HepG2 (cell line): ENCODE results near the gene STK39. TPM values are rescaled to one million over a fixed set of nuclear protein-coding genes. Genes with fewer than 3 reads are reported as not detected.

ENCODE experiments used
- CAMTA2 ChIP-seq: sonication (generic); formaldehyde crosslinking; IDR thresholded peaks from 2 replicates; pipeline ENCODE4 v1.4.0; 2020; ENCODE audit warnings: mild to moderate bottlenecking, missing genetic modification reagents, borderline replicate concordance
- FOXA1 ChIP-seq, 2 experiments: fragments of 450-650 bp in 1 of 2; sonication (generic) in 1 of 2; formaldehyde crosslinking in 1 of 2; IDR thresholded peaks; 2 replicates each; pipeline versions ENCODE4 v1.4.0 to v1.6.1; 2016 to 2020; ENCODE audit warnings: missing genetic modification reagents in 1 of 2
- HES4 ChIP-seq: sonication (generic); formaldehyde crosslinking; IDR thresholded peaks from 2 replicates; pipeline ENCODE4 v1.9.0; 2021; ENCODE audit warnings: mild to moderate bottlenecking, missing genetic modification reagents, borderline replicate concordance
- HMG20A ChIP-seq: IDR thresholded peaks from 2 replicates; pipeline ENCODE4 v1.6.1; 2016; ENCODE audit warnings: borderline replicate concordance
- HNF4G ChIP-seq, 2 experiments: sonication (generic) in 1 of 2; formaldehyde crosslinking in 1 of 2; IDR thresholded peaks; 2 replicates each; pipeline versions ENCODE4 v1.4.0 to v1.6.1; 2011 to 2020; ENCODE audit warnings: borderline replicate concordance in 2 of 2, low read depth in 2 of 2, mild to moderate bottlenecking in 2 of 2, low read length in 1 of 2, missing genetic modification reagents in 1 of 2, moderate library complexity in 1 of 2
- HNRNPL ChIP-seq: fragments of 200-400 bp; formaldehyde crosslinking; IDR thresholded peaks from 2 replicates; pipeline ENCODE4 v1.6.1; 2017; ENCODE audit warnings: mild to moderate bottlenecking, low read depth, low read length
- KLF6 ChIP-seq: IDR thresholded peaks from 2 replicates; pipeline ENCODE4 v1.8.0; 2016; ENCODE audit warnings: missing biosample characterization, missing genetic modification reagents
- PATZ1 ChIP-seq: sonication (generic); formaldehyde crosslinking; IDR thresholded peaks from 2 replicates; pipeline ENCODE4 v1.4.0; 2020; ENCODE audit warnings: missing genetic modification reagents
- PCBP2 ChIP-seq: fragments of 200-400 bp; formaldehyde crosslinking; optimal IDR thresholded peaks from 2 replicates; pipeline ENCODE3; 2018; ENCODE audit warnings: low read length, low read depth; ENCODE audit not compliant: poor library complexity, severe bottlenecking
- RBM39 ChIP-seq: fragments of 200-400 bp; formaldehyde crosslinking; IDR thresholded peaks from one replicate; pipeline ENCODE4 v1.6.1; 2018; ENCODE audit warnings: antibody characterized with exemption, mild to moderate bottlenecking, low read depth, low read length; ENCODE audit not compliant: poor library complexity, severe bottlenecking
- RNF2 ChIP-seq: fragments of 450-650 bp; conservative IDR thresholded peaks from 2 replicates; pipeline ENCODE4 v1.6.1; 2016; ENCODE audit warnings: low read depth
- RXRB ChIP-seq: IDR thresholded peaks from 2 replicates; pipeline ENCODE4 v1.6.1; 2016; ENCODE audit warnings: borderline replicate concordance, missing genetic modification reagents, missing compliant biosample characterization
- SALL2 ChIP-seq: sonication (generic); formaldehyde crosslinking; IDR thresholded peaks from 2 replicates; pipeline ENCODE4 v1.8.1; 2023; ENCODE audit warnings: mild to moderate bottlenecking, missing genetic modification reagents, inconsistent platforms
- SMAD3 ChIP-seq: sonication (generic); formaldehyde crosslinking; IDR thresholded peaks from 2 replicates; pipeline ENCODE4 v1.4.0; 2020; ENCODE audit warnings: missing genetic modification reagents
- SRF ChIP-seq: IDR thresholded peaks from 2 replicates; pipeline ENCODE4 v1.6.1; 2011; ENCODE audit warnings: mild to moderate bottlenecking, low read depth, low read length, moderate library complexity
- ZBED4 ChIP-seq: sonication (generic); formaldehyde crosslinking; IDR thresholded peaks from 2 replicates; pipeline ENCODE4 v1.4.0; 2020; ENCODE audit warnings: missing genetic modification reagents, borderline replicate concordance
- ZBTB1 ChIP-seq: sonication (generic); formaldehyde crosslinking; IDR thresholded peaks from 2 replicates; pipeline ENCODE4 v1.4.0; 2020; ENCODE audit warnings: missing genetic modification reagents, borderline replicate concordance
- ZMYM4 ChIP-seq: sonication (generic); formaldehyde crosslinking; IDR thresholded peaks from 2 replicates; pipeline ENCODE4 v1.8.1; 2023; ENCODE audit warnings: mild to moderate bottlenecking, missing genetic modification reagents
- ZNF496 ChIP-seq: sonication (generic); formaldehyde crosslinking; IDR thresholded peaks from 2 replicates; pipeline ENCODE4 v1.8.1; 2023; ENCODE audit warnings: mild to moderate bottlenecking, moderate library complexity, missing genetic modification reagents; ENCODE audit not compliant: insufficient replicate concordance
- ZNF710 ChIP-seq: sonication (generic); formaldehyde crosslinking; IDR thresholded peaks from 2 replicates; pipeline ENCODE4 v1.5.0; 2020; ENCODE audit warnings: mild to moderate bottlenecking, missing genetic modification reagents, borderline replicate concordance
- ZNF780A ChIP-seq: sonication (generic); formaldehyde crosslinking; IDR thresholded peaks from 2 replicates; pipeline ENCODE4 v1.8.0; 2022; ENCODE audit warnings: mild to moderate bottlenecking, missing genetic modification reagents, moderate library complexity
- ZNF788 ChIP-seq: sonication (generic); formaldehyde crosslinking; IDR thresholded peaks from 2 replicates; pipeline ENCODE4 v1.5.0; 2020; ENCODE audit warnings: mild to moderate bottlenecking, missing genetic modification reagents, borderline replicate concordance
- polyA plus RNA-seq, 8 experiments: library from polyadenylated mRNA; depleted of rRNA in 3 of 8; stranded (reverse) in 7 of 8; unstranded in 1 of 8; fragments of >200 nt; fragmentation: Illumina TruSeq in 4 of 8; extraction: Trizol in 4 of 8; gene quantifications; 2 replicates each; pipeline versions ENCODE4 v1.2.1 to v1.2.3, GENCODE V29; 2011 to 2016; ENCODE audit warnings: low read depth in 4 of 8, missing spikeins in 1 of 8, mixed read lengths in 1 of 8; ENCODE audit not compliant: insufficient read depth in 1 of 8
- total RNA-seq, 5 experiments: library from RNA; depleted of rRNA; stranded (reverse); fragments of >200 nt; fragmentation: Illumina TruSeq; extraction: Trizol; gene quantifications; 2 replicates each; pipeline ENCODE4 v1.2.3, GENCODE V29; 2016; ENCODE audit warnings: low read depth in 1 of 5

Gene STK39
- total and polyA plus RNA-seq, 2 of the 13 experiments (the other 11 are each of a cell fraction or from before 2014, with no cell fraction given) = 27.3 to 38.4 TPM

- TF ChIP-seq ZBTB1 (CRISPR knock-in tag) = no peak
- no peak for TF ChIP-seq RNF2
- no peak for TF ChIP-seq HES4 (CRISPR knock-in tag)
- no peak for TF ChIP-seq ZBED4 (CRISPR knock-in tag)
- peak; percentile 84 for TF ChIP-seq HNF4G (IDR thresholded peaks at IDR 0.05; ENCODE audit: borderline replicate concordance, low read depth, low read length)
- peak; percentile 83 for TF ChIP-seq HNF4G (CRISPR knock-in tag; IDR thresholded peaks at IDR 0.05; ENCODE audit: borderline replicate concordance, low read depth)
- no peak for TF ChIP-seq PCBP2
- no peak for TF ChIP-seq SALL2
- no peak for TF ChIP-seq CAMTA2
- no peak for TF ChIP-seq SMAD3 (CRISPR knock-in tag)
- peak; percentile 81 for TF ChIP-seq RXRB (CRISPR knock-in tag)
- no peak for TF ChIP-seq ZNF496 (CRISPR knock-in tag)
- TF ChIP-seq ZMYM4 = peak; percentile 55; the same call in 1 of the 2 replicates
- peak; percentile 76; the same call in 1 of the 2 replicates for TF ChIP-seq ZNF780A (CRISPR knock-in tag)
- TF ChIP-seq ZNF710 (CRISPR knock-in tag) = 0 out of 2 replicates have a peak, but pooled peaks have one; percentile 49
- TF ChIP-seq KLF6 (CRISPR knock-in tag) = 0 out of 2 replicates have a peak, but pooled peaks have one; percentile 47
- peak; percentile 53; the same call in 1 of the 2 replicates for TF ChIP-seq ZNF788 (CRISPR knock-in tag)
- no peak for TF ChIP-seq PATZ1 (CRISPR knock-in tag)
- no peak for TF ChIP-seq FOXA1 (IDR thresholded peaks at IDR 0.05)
- peak; percentile 67 for TF ChIP-seq FOXA1 (CRISPR knock-in tag; IDR thresholded peaks at IDR 0.05)
- peak; percentile 62; the same call in 1 of the 2 replicates for TF ChIP-seq HMG20A (CRISPR knock-in tag)
- no peak for TF ChIP-seq RBM39
- no peak for TF ChIP-seq SRF
- no peak for TF ChIP-seq HNRNPL
Observed at GRCh38 chr2:168196764-168197180, 50.6 kb downstream of the STK39 start (continued).
